MG63 (cell line): Measurements from ENCODE around the gene KPNA5. TPM values are rescaled to one million over a fixed set of nuclear protein-coding genes. Genes with fewer than 3 reads are reported as not detected.
"Not testable (repeated sequence)": the region's sequence is repeated elsewhere in the genome, so short reads cannot be mapped to it uniquely, and the experiment has no call there.

Experiments
- DNase-seq: peaks from one replicate; pipeline ENCODE4 v3.0.0-alpha.2; 2020
- H3K27me3 ChIP-seq: fragments of 250-450 bp; sonication (Bioruptor Pico); 2 replicates; pipeline ENCODE4 v1.5.1; 2020; ENCODE audit warnings: mild to moderate bottlenecking, moderate library complexity
- H3K36me3 ChIP-seq: fragments of 250-450 bp; sonication (Bioruptor Pico); 2 replicates; pipeline ENCODE4 v1.5.1; 2020; ENCODE audit warnings: mild to moderate bottlenecking, moderate library complexity
- H3K4me3 ChIP-seq: fragments of 250-450 bp; sonication (Bioruptor Pico); 2 replicates; pipeline ENCODE4 v1.5.1; 2020; ENCODE audit warnings: mild to moderate bottlenecking, moderate library complexity
- H3K9me3 ChIP-seq: fragments of 250-450 bp; sonication (Bioruptor Pico); 2 replicates; pipeline ENCODE4 v1.5.1; 2020; ENCODE audit warnings: mild to moderate bottlenecking, moderate library complexity
- total RNA-seq: library from RNA; depleted of rRNA; stranded (reverse); fragments of >200 nt; shearing (Covaris generic); gene quantifications from 2 replicates; pipeline ENCODE4 v1.2.3, GENCODE V29; 2014; ENCODE audit warnings: low replicate concordance

Gene KPNA5
- total RNA-seq, 1 experiment from 2014 or later: 2.8 TPM

DNA sequence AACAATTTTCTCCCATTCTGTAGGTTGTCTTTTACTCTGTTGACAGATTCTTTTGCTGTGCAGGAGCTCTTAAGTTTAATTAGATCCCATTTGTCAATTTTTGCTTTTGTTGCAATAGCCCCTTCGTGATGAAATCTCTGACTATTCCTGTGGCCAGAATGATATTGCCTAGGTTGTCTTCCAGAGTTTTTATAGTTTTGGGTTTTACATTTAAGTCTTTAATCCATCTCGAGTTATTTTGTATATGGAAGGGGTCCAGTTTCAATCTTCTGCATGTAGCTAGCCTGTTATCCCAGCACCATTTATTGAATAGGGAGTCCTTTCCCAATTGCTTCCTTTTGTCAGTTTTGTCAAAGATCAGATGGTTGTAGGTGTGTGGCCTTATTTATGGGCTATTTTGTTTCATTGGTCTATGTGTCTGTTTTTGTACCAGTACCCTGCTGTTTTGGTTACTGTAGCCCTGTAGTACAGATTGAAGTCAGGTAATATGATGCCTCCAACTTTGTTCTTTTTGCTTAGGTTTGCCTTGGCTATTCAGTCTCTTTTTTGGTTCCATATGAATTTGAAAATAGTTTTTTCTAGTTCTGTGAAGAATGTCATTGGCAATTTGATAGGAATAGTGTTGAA, 5.6 kb downstream of the KPNA5 start:
- not testable (repeated sequence) for DNase-seq, H3K9me3 ChIP-seq, H3K27me3 ChIP-seq, H3K36me3 ChIP-seq, H3K4me3 ChIP-seq

GRCh38 chr6:116691154-116691553, 10.1 kb downstream of the KPNA5 start:
- Histone ChIP-seq H3K36me3 (no peaks in the 10 kb centered on the region), H3K4me3 (no peak overlapping the region), H3K9me3 (no peaks in the 10 kb centered on the region), H3K27me3 (no peaks in the 10 kb centered on the region)
- no peak for DNase-seq

- not testable (repeated sequence) for H3K4me3 ChIP-seq, H3K27me3 ChIP-seq, DNase-seq, H3K9me3 ChIP-seq, H3K36me3 ChIP-seq
Measured at GRCh38 chr6:116692873-116693272, 11.9 kb downstream of the KPNA5 start.

GRCh38 chr6:116693275-116693674, 12.3 kb downstream of the KPNA5 start:
- H3K9me3 ChIP-seq, H3K36me3 ChIP-seq, H3K27me3 ChIP-seq, H3K4me3 ChIP-seq, DNase-seq: not testable (repeated sequence)

GRCh38 chr6:116695401-116695800, 14.4 kb downstream of the KPNA5 start:
- no peak for DNase-seq
- Histone ChIP-seq H3K4me3 (no peak overlapping the region), H3K27me3 (no peaks in the 10 kb centered on the region), H3K36me3 (no peaks in the 10 kb centered on the region), H3K9me3 (no peaks in the 10 kb centered on the region)

DNA sequence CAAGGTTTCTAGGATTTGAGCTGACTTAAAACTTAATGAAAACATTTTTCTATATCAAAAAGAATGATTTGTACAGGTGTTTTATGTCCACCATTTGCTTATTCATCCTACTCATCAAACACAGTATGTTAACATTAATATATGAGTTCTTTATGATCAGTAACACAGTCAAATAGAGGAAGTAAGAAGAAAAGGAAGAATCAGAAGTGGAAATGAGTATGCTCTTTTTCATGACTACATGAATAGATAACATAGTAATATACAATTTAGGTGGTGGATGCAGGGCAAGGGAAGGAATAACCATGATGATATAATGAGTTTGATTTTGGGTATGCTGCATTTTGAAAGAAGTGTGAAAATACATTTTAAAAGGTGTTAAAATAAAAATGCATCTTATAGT, 16.5 kb downstream of the KPNA5 start:
- Histone ChIP-seq H3K4me3 (no peak overlapping the region), H3K36me3 (no peaks in the 10 kb centered on the region), H3K9me3 (no peaks in the 10 kb centered on the region), H3K27me3 (no peaks in the 10 kb centered on the region)
- no peak for DNase-seq

- not testable (repeated sequence) for H3K4me3 ChIP-seq, H3K27me3 ChIP-seq, H3K9me3 ChIP-seq, H3K36me3 ChIP-seq, DNase-seq
Measured at GRCh38 chr6:116703888-116704287, 22.9 kb downstream of the KPNA5 start.

DNA sequence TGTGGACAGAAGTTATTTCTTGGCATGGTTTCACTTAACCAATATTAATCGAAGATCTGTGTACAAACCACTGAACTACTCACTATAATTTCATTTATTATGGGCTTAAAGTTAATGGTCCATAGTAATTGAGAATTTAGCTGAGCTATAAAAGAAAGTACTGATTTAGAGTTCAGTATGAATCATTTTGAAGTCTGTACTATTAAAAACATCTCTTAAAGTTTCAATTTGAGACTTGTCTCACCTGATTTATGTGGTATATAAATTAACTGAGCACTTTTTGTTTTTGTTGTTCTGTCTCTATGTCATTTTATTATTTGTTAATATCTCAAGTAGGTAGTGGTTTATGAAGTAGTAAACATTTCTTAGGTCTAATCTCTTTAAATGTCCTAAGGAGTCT, 24.9 kb downstream of the KPNA5 start:
- peaks cover 9% of the 10 kb centered on the region for H3K36me3 ChIP-seq
- H3K27me3 ChIP-seq: no peaks in the 10 kb centered on the region
- no peak overlapping the region for H3K4me3 ChIP-seq
- no peak for DNase-seq
- no peaks in the 10 kb centered on the region for H3K9me3 ChIP-seq

GRCh38 chr6:116714296-116714695, 33.3 kb downstream of the KPNA5 start:
- H3K36me3 ChIP-seq: peaks cover 14% of the 10 kb centered on the region
- no peak overlapping the region for H3K4me3 ChIP-seq
- DNase-seq: no peak
- H3K9me3 ChIP-seq: no peaks in the 10 kb centered on the region
- H3K27me3 ChIP-seq: no peaks in the 10 kb centered on the region

DNA sequence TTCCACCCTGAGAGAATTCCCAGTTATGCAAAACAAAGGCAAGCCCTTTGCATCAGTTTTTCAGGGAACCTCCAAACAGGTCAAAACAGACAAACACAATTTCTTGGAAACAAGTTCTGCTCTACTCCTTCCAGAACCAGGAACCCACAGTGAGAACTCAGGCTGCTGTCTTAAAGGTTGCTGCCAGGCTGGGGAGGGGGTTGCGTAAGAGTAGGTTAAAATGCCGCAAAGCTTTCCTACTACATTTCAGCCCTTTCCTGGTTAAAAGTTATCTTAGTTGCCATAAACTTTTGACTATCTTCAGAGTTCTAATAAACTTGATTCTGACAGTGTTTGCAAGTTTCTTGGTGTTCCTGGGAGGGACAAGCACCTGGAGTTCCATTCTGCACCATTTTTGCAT, 33.8 kb downstream of the KPNA5 start:
- H3K4me3 ChIP-seq: no peak overlapping the region
- no peak for DNase-seq

GRCh38 chr6:116726947-116727346, 45.9 kb downstream of the KPNA5 start:
- Histone ChIP-seq H3K4me3 (no peak overlapping the region), H3K9me3 (no peaks in the 10 kb centered on the region), H3K36me3 (peaks cover 11% of the 10 kb centered on the region), H3K27me3 (no peaks in the 10 kb centered on the region)
- DNase-seq: no peak

More for the DNA sequence above, 33.8 kb downstream of the KPNA5 start:
- peaks cover 14% of the 10 kb centered on the region for H3K36me3 ChIP-seq
- H3K9me3 ChIP-seq: no peaks in the 10 kb centered on the region
- no peaks in the 10 kb centered on the region for H3K27me3 ChIP-seq

- no peaks in the 10 kb centered on the region for H3K27me3 ChIP-seq
- no peak overlapping the region for H3K4me3 ChIP-seq
- no peaks in the 10 kb centered on the region for H3K9me3 ChIP-seq
- peaks cover 6% of the 10 kb centered on the region; the same call in 1 of the 2 replicates for H3K36me3 ChIP-seq
- DNase-seq: no peak
Measured at GRCh38 chr6:116730513-116730912, 49.5 kb downstream of the KPNA5 start.

DNA sequence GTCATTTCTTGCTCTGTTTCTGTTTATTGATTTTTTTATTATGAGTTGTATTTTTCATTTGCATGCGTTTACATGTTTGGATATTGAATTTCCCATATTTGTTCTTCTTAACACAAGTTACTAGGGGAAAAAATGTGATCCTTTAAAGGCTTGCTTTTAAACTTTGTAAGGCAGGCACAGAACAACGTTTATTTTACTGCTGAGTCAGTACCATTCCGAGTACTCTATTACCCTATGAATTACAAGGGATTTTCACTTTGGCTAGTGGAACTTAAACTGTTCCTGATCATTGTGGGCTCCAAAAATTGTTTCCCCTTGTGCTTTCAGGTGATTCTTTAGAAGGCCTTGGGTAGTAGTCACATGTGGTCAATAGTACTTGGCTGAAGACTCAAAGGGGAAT, 56.0 kb downstream of the KPNA5 start:
- H3K9me3 ChIP-seq: no peaks in the 10 kb centered on the region
- H3K36me3 ChIP-seq: peaks cover 3% of the 10 kb centered on the region; the same call in 1 of the 2 replicates
- no peaks in the 10 kb centered on the region for H3K27me3 ChIP-seq
- no peak overlapping the region for H3K4me3 ChIP-seq
- DNase-seq: no peak

- H3K4me3 ChIP-seq, H3K9me3 ChIP-seq, H3K27me3 ChIP-seq, DNase-seq, H3K36me3 ChIP-seq: not testable (repeated sequence)
Measured at GRCh38 chr6:116740486-116740885, 59.5 kb downstream of the KPNA5 start.

DNA sequence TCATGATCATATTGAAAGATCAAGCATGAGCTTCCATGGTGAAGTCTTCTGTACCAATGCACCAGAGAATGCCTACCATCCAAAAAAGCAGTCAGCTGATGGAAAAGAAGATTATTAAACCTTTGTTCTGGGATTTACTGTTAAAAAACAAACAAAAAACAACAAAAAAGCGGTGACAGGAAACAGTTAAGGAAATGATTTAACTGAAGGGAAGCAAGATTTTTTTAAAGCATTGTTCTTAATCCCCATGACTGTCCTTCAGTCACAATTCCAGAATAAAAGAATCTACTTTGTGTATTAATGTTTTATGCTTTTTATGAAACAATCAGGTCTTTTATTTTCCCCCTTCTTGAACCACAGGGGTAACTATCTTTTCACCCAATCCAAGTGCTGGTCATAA, 60.6 kb downstream of the KPNA5 start:
- no peaks in the 10 kb centered on the region for H3K27me3 ChIP-seq
- no peaks in the 10 kb centered on the region for H3K9me3 ChIP-seq
- no peak for DNase-seq
- no peaks in the 10 kb centered on the region for H3K36me3 ChIP-seq
- H3K4me3 ChIP-seq: no peak overlapping the region

- no peaks in the 10 kb centered on the region for H3K36me3 ChIP-seq
- no peak overlapping the region for H3K4me3 ChIP-seq
- no peak for DNase-seq
- H3K9me3 ChIP-seq: no peaks in the 10 kb centered on the region
- no peaks in the 10 kb centered on the region for H3K27me3 ChIP-seq
Measured at GRCh38 chr6:116745176-116745575, 64.2 kb downstream of the KPNA5 start.

- Histone ChIP-seq H3K4me3 (no peak overlapping the region), H3K27me3 (no peaks in the 10 kb centered on the region), H3K36me3 (no peaks in the 10 kb centered on the region), H3K9me3 (no peaks in the 10 kb centered on the region)
- no peak for DNase-seq
Measured at GRCh38 chr6:116761779-116762178, 80.8 kb downstream of the KPNA5 start.

DNA sequence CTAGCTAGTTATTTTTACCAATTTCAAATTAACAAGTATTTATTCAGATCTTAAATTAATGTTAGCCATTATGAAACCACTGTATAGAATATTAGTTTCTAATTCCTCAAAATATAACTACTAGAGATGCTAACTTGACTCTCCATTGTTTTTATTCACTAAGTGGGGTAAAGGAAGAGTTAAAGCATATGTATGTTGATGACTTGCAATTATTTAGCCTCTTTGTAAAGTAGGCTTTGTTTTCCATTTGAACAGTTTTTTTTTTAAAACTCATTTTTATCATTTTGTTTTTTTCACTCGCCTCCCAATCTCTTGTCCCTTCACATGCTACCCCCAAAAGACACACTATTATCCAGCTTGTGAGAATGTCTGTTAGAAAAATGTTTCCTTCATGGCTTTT, 81.2 kb downstream of the KPNA5 start:
- no peak for DNase-seq
- Histone ChIP-seq H3K4me3 (no peak overlapping the region), H3K36me3 (no peaks in the 10 kb centered on the region), H3K27me3 (no peaks in the 10 kb centered on the region), H3K9me3 (no peaks in the 10 kb centered on the region)

DNA sequence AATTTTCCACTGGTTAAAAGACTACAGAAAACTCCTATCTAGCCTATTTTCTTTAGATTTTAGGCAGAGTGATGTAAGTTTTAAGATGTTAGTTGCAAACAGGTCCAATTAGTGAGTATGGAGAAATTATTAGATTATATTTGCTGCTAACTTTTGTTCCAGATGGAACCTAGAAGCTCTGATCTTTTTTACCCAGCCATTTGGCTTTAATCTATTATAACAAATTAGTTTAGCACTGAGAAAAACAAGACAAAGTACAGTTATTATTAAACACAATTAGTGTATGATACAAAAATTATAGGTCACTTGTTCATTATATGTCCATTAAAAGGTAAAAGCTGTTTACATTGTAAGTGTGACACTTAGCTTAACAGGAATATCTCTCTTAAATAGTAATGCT, 82.0 kb downstream of the KPNA5 start:
- no peak overlapping the region for H3K4me3 ChIP-seq
- DNase-seq: no peak
- no peaks in the 10 kb centered on the region for H3K36me3 ChIP-seq
- H3K9me3 ChIP-seq: no peaks in the 10 kb centered on the region
- H3K27me3 ChIP-seq: no peaks in the 10 kb centered on the region
